HG02938 (cell line): Measurements from ENCODE around the gene DLX4.

Experiments
- ATAC-seq: cut with Tn5 transposase; IDR thresholded peaks from one replicate; pipeline ENCODE4 v1.9.1; 2021; ENCODE audit warnings: mild to moderate bottlenecking, moderate library complexity; ENCODE audit not compliant: unreplicated experiment

The DLX4 gene

DNA sequence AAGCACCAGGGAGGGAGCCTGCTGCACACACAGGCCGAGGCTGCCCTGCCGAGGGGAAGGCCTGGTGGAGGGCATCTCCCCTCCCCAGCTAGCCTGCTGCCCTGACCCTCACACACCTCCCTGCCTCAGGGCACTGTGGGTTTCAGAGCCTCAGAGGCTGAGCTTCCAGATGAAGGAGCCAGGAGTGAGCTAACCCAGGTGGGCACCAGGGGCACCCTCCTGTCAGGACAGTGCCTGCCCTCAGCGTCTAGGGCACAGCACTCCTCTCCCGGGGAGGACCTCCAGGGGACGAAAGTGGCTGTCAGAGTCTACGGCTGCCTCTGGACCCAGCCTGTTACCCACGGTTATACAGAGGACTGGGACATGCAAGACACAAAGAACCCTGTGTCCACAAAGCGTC is 22.8 kb upstream of the DLX4 start:
- no peak for ATAC-seq

- no peak for ATAC-seq
Measured at GRCh38 chr17:49946964-49947584, 21.9 kb upstream of the DLX4 start.

- ATAC-seq, result no peak
Measured at GRCh38 chr17:49949634-49950033, 19.4 kb upstream of the DLX4 start.

DNA sequence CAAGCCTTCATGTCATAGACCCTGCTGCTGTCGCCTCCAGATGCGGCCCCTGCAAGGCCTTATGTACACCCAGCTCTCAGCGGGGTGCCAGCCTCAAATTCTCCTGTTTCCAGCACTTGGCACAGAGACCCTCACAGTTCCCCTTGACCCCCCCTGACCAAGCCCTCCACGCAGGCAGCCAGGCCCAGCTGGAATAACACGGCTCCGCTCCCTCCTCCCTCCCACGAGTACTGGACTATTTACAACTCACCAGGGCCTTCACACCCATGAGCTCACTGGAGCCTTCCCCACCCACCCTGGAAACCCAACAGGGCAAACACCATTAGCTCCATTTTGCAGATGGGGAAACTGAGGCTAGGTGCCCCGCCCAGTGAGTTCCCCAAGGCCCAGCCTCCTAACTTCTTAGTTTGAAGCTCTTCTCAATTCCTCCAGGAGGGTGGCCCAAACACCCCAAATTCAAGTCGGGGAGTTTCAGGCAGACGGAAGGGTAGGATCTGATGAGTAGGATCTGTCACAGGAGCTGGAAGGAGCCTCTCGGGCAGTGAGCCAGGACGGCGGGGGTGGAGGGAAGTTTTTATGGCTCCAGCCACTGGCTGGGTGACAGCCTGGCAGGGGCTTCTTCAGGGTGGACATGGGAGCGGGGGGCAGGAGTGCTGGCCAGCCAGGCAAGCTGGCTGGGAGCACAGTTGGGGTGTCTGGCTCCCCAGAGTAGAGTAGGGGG is 17.5 kb upstream of the DLX4 start:
- ATAC-seq, result no peak

DNA sequence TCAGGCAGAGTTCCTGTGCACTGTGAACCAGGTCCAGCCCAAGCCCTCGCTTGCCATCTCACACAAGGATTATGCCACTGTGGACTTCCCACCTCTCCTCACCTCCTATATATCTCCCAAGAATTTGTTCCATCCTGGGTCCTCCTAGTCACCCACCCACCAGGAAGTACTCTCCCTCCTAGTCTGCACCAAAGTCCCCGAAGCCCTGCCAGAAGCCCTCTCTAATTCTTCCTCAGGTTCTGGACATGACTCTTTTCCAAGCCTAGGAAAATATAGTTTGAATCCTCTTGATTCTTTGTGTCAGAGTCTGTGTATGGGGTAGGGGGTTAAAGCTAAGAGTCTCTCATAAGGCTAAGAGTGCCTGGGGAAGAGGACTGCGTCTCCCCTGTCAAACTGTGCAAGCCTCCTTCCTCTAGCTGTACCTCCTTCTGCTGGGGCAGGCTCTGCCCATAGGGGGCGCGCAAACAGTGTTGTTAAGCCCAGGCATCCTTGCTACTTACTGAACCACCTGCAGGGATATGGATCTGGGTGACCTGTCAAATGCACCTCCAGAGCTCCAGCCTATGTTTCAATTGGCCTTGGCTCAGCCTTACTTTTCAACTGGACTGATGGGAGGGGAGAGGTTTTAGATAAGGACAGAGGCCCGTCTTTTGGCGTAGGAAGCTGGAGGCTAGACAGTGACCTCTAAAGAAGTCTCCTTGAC is 16.6 kb upstream of the DLX4 start:
- no peak for ATAC-seq

- no peak for ATAC-seq
Measured at GRCh38 chr17:49952912-49953497, 16.0 kb upstream of the DLX4 start.

- ATAC-seq, result no peak
Measured at GRCh38 chr17:49955157-49955556, 13.8 kb upstream of the DLX4 start.

DNA sequence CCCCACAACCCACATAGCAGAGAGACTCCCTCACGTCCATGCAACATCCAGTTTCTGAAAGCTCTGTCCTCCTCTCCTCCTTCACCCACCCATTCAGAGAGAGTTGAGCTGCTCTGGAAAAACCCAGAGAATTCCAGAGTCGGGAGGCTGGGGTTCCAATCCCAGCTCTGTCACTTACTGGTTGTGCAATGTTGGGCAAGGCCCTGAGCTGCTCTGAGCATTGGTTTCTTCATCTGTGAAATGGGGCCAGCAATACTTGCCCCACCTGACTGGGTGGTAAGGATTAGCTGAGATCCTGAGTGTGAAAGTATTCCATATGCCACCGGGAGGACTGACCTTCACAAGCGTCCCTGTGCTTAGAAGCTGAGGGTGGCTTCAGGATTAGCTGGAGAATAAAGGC is 12.2 kb upstream of the DLX4 start:
- ATAC-seq, result no peak

- no peak for ATAC-seq
Measured at GRCh38 chr17:49957350-49957749, 11.6 kb upstream of the DLX4 start.

- ATAC-seq, result no peak
Measured at GRCh38 chr17:49958723-49959122, 10.3 kb upstream of the DLX4 start.

DNA sequence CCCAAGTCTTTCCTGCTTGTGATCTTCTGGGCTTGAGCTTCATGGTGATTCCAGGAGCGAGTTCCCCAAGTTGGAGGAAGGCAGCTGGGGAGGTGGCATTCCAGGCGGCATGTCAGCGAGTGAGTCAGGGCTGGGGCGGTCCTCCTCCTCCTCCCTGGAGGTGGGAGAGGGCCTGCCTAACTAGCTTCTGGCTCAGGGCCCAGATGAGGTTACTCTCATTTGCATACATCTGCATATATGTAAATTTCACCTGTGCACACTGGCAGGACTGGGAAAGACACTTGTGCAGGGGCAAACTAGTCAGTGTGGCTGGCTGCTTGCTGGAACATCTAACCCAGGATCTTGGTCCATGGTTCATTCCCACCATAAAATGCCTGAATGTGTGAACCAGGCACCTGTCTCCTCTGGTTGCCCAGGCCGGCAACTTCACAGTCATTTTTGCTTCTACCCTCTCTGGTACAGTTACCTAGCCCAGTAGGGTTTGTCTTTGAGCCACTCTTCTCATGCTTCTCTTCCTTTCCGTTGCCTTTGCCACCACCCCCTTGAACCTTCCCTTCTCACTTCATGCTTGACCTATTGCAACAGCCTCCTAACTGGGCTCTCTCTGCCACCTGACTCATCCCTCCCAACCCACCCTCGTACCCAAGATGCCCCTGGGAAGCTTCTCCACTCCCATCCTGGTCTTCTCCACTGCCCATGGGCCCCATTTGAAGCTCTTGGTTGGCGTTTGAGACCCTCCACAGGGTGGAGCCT is 9.6 kb upstream of the DLX4 start:
- ATAC-seq, result no peak

DNA sequence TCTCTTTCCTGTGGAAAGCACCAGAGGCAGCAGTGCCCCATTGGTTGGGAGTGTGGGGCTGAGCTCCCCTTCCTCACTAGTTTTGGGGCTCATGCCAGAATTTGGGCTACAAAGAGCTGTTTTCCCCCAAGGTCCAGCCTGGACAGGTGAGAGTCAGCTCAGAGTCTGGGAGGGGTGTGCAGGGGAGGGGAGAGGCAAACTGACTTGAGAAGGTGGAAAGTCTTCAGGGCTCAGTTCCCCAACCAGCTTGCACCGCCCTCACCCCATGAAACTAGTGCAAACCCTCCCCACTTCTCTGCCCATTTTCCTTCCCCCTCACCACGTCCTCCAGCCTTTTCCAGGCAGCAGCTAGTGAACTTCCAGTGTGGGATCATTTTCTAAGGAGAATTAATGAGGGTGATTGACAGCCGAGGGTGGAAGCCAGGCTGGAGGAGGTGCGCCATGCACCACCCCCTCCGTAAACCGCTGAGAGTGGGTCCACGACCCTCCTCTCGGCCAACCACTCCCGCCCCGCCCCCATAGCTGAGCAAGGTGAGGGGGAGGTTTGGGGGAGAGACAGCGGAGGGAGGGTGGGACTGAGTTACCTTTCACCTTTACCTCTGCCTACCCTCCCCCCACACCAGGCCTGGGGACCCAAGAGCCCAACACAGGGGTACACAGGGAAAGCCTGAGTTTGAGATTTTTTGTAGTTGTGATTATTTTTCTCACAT is 6.2 kb upstream of the DLX4 start:
- no peak for ATAC-seq

DNA sequence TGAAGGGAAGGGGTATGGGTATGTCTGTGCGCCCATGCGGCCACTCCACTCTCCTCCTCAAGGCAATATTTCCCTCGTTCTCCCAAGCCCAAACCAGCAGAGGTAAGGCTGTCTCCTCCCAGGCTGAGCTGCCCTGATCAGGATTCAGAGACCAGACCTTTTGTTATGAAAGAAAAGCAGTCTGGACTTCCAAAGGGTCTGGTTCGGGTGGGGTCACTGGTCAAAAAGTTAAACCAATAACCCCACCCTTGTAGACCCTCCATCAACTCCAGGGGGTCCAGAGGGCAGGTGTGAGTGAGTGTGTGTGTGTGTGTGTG is 5.7 kb upstream of the DLX4 start:
- no peak for ATAC-seq

DNA sequence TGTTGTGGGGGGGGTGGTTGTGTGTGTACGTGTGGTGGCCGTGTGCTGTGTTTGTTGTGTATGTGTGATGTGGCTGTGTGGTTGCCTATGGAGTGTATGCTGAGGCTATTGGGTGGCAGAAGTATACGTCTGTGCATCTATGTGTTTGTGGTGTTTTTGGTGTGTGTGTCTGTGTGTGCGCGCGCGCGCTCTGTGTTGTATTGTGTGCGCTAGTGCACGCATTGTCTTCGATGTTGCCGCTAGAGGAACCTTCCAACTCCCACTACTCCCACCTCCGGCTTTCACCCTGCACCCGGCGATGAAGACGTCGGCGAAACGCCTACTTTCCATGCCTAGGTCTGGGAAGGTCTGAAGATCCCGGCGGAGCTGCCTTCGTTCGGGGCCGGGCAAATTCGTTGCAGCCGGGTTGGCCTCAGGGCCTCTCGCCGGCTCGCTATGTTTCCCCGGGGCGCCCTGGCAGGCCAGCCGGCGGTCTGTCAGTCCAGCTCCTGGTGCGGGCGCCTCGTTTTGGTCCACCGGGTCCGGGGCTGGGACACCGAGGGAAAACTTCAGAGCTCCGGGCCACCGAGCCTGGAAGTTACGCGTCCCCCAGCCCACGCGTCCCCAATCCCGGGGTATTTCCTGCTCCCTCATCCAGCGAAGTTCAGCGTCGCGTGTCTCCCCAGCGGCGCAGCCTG is 5.2 kb upstream of the DLX4 start:
- no peak for ATAC-seq

DNA sequence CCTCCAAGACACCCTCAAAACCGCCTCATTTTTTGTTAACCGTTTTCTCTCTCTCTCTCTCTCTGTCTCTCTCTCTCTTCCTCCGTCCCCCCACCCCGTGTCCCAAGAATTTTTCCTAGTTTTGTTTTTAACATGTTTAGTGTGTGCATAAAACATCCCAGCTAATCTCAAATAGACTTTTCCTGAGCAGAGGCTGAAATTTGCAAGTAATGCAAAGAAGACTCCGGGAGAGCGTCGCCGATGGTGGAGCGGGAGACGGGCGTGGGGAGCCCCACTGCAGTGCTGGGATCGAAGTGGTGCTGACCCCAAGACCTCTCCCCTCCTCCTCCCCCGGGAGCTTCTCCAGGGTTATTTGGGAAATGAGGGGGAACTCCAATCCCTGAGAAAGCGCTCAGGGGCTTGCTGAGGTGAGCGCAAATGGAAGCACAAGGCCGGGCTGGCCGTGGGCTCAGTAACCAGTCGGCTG is 4.7 kb upstream of the DLX4 start:
- ATAC-seq, result no peak

DNA sequence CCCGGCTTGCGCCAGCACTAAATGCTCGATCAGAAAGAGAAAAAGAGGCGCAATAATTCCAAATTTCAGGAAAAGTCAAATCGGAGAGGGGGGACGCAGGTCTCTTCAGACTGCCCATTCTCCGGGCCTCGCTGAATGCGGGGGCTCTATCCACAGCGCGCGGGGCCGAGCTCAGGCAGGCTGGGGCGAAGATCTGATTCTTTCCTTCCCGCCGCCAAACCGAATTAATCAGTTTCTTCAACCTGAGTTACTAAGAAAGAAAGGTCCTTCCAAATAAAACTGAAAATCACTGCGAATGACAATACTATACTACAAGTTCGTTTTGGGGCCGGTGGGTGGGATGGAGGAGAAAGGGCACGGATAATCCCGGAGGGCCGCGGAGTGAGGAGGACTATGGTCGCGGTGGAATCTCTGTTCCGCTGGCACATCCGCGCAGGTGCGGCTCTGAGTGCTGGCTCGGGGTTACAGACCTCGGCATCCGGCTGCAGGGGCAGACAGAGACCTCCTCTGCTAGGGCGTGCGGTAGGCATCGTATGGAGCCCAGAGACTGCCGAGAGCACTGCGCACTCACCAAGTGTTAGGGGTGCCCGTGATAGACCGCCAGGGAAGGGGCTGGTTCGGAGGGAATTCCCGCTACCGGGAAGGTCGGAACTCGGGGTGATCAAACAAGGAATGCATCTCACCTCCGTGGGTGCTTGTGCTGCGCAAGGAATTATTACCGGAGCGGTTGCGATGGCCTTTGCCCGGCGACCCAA is 4.0 kb upstream of the DLX4 start:
- ATAC-seq, result no peak

GRCh38 chr17:49965524-49965909 is 3.5 kb upstream of the DLX4 start:
- ATAC-seq, result no peak

GRCh38 chr17:49966767-49967166 is 2.2 kb upstream of the DLX4 start:
- ATAC-seq, result no peak

GRCh38 chr17:49967205-49967604 is 1.8 kb upstream of the DLX4 start:
- ATAC-seq, result no peak
